Measurements from ENCODE around the gene TTLL6. TPM values are rescaled to one million over a fixed set of nuclear protein-coding genes. Genes with fewer than 3 reads are reported as not detected.

TTLL6 gene
- total and polyA plus RNA-seq, 2 of the 4 experiments (the other 2 are of a cell fraction): not detected

- Histone ChIP-seq H3K4me1 (ENCODE audit: control insufficient read depth, insufficient read depth, low read length) (0 out of 2 replicates have a peak, but pooled peaks cover 2% of the 10 kb centered on the region), H4K8ac (ENCODE audit: low read depth in 2 of 2, low read length in 2 of 2) (no peak overlapping the region), H2BK120ac (ENCODE audit: low read depth, low read length) (no peak overlapping the region), H3K9me3 (ENCODE audit: control insufficient read depth, insufficient read depth, low read length) (no peaks in the 10 kb centered on the region), H3K4me3 (ENCODE audit: insufficient read depth, low read depth, low read length) (no peak overlapping the region), H3K4ac (ENCODE audit: low read depth, low read length) (no peak overlapping the region), H2BK5ac (ENCODE audit: low read depth, low read length, poor library complexity, severe bottlenecking) (no peak overlapping the region), H3K9ac (ENCODE audit: low read depth, low read length) (no peak overlapping the region), H3K79me1 (ENCODE audit: low read depth in 1 of 2, low read length in 2 of 2) (no peaks in the 10 kb centered on the region), H3K27ac (ENCODE audit: insufficient read depth, low read length) (no peak overlapping the region), H3K56ac (ENCODE audit: extremely low read depth, insufficient read depth, low read length) (no peak overlapping the region), H4K5ac (ENCODE audit: low read depth, low read length) (no peak overlapping the region), H3K23ac (ENCODE audit: low read depth, low read length) (no peak overlapping the region), H2BK20ac (ENCODE audit: low read depth, low read length) (no peak overlapping the region), H3K9me1 (ENCODE audit: insufficient read depth, low read length) (0 out of 2 replicates have a peak, but pooled peaks cover 4% of the 10 kb centered on the region), H3K36me3 (ENCODE audit: control insufficient read depth, insufficient read depth, low read length) (no peaks in the 10 kb centered on the region), H3K18ac (ENCODE audit: low read depth, low read length) (no peak overlapping the region), H2BK15ac (ENCODE audit: low read depth, low read length) (no peak overlapping the region), H3K4me2 (ENCODE audit: low read depth, low read length) (no peak overlapping the region), H2AK5ac (ENCODE audit: low read depth, low read length) (no peak overlapping the region), H2AFZ (replicated peaks; ENCODE audit: low read length, poor library complexity) (no peak overlapping the region), H3K27me3 (ENCODE audit: control insufficient read depth, insufficient read depth, low read length) (peaks cover 35% of the 10 kb centered on the region), H2AK9ac (replicated peaks; ENCODE audit: low read depth, low read length, poor library complexity) (no peak overlapping the region), H4K91ac (ENCODE audit: insufficient read depth, low read depth, low read length) (no peak overlapping the region), H3K14ac (replicated peaks; ENCODE audit: low read depth, low read length) (no peak overlapping the region), H4K20me1 (ENCODE audit: insufficient read depth, low read length) (no peaks in the 10 kb centered on the region)
- ChIA-PET POLR2A (ENCODE audit: unreplicated experiment) (no interaction called here), CTCF (interaction anchor here (0.6 to 7.7 kb wide), 2 partner anchors 58 to 64 kb away, joined by 3 to 82 read pairs; no protein-coding TSS in a partner anchor)
- WGBS, 2 experiments (ENCODE audit: extremely low coverage in 2 of 2, insufficient read length in 1 of 2): 83% methylated on average over 1 of the region's 3 CpGs; no CpG with 5 or more reads in 1 of the 2 experiments
- intact Hi-C loops (cut with micrococcal nuclease): no loop called here
- TF ChIP-seq BHLHE40 (IDR thresholded peaks at IDR 0.05; ENCODE audit: low read depth, low read length) (no peak), CEBPB (IDR thresholded peaks at IDR 0.05; ENCODE audit: low read depth, low read length) (no peak), NFE2L2 (IDR thresholded peaks at IDR 0.05; ENCODE audit: low read depth, low read length) (no peak), RFX5 (IDR thresholded peaks at IDR 0.05; ENCODE audit: low read depth, low read length) (no peak), MAFK (IDR thresholded peaks at IDR 0.05; ENCODE audit: low read depth, low read length) (no peak), CHD1 (IDR thresholded peaks at IDR 0.05; ENCODE audit: low read depth, low read length) (no peak), RAD21 (IDR thresholded peaks at IDR 0.05; ENCODE audit: low read length) (no peak), POLR2A (IDR thresholded peaks at IDR 0.05; ENCODE audit: low read depth, low read length) (no peak), RCOR1 (IDR thresholded peaks at IDR 0.05; ENCODE audit: insufficient replicate concordance, low read length) (no peak), FOS (IDR thresholded peaks at IDR 0.05; ENCODE audit: low read depth, low read length) (no peak), MXI1 (IDR thresholded peaks at IDR 0.05; ENCODE audit: borderline replicate concordance, low read depth, low read length) (no peak), MAZ (IDR thresholded peaks at IDR 0.05; ENCODE audit: borderline replicate concordance, low read depth, low read length) (no peak), USF2 (IDR thresholded peaks at IDR 0.05; ENCODE audit: low read depth, low read length) (no peak), SMC3 (IDR thresholded peaks at IDR 0.05; ENCODE audit: low read depth, low read length) (no peak)
- TF ChIP-seq, protein P1, sequence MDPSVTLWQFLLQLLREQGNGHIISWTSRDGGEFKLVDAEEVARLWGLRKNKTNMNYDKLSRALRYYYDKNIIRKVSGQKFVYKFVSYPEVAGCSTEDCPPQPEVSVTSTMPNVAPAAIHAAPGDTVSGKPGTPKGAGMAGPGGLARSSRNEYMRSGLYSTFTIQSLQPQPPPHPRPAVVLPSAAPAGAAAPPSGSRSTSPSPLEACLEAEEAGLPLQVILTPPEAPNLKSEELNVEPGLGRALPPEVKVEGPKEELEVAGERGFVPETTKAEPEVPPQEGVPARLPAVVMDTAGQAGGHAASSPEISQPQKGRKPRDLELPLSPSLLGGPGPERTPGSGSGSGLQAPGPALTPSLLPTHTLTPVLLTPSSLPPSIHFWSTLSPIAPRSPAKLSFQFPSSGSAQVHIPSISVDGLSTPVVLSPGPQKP (IDR thresholded peaks at IDR 0.05; ENCODE audit: borderline replicate concordance, low read depth, low read length): no peak
- TF ChIP-seq, protein P2, sequence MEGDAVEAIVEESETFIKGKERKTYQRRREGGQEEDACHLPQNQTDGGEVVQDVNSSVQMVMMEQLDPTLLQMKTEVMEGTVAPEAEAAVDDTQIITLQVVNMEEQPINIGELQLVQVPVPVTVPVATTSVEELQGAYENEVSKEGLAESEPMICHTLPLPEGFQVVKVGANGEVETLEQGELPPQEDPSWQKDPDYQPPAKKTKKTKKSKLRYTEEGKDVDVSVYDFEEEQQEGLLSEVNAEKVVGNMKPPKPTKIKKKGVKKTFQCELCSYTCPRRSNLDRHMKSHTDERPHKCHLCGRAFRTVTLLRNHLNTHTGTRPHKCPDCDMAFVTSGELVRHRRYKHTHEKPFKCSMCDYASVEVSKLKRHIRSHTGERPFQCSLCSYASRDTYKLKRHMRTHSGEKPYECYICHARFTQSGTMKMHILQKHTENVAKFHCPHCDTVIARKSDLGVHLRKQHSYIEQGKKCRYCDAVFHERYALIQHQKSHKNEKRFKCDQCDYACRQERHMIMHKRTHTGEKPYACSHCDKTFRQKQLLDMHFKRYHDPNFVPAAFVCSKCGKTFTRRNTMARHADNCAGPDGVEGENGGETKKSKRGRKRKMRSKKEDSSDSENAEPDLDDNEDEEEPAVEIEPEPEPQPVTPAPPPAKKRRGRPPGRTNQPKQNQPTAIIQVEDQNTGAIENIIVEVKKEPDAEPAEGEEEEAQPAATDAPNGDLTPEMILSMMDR (conservative IDR thresholded peaks at IDR 0.05; ENCODE audit: low read depth, low read length): no peak
- no peak for DNase-seq
- dilution Hi-C loops (cut with HindIII; ENCODE audit: low sequenced_read_pairs, unreplicated experiment): no loop called here
- in situ Hi-C loops (cut with MboI; ENCODE audit: low sequenced_read_pairs): no loop called here
- no TSS peak for BruUV-seq (replicated peaks)
- ATAC-seq (ENCODE audit: low read depth): no peak
Observed at GRCh38 chr17:48815311-48815710, 1.7 kb downstream of the TTLL6 start.
